ENCODE measurements around the gene GOLGA5.

Gene GOLGA5

DNA sequence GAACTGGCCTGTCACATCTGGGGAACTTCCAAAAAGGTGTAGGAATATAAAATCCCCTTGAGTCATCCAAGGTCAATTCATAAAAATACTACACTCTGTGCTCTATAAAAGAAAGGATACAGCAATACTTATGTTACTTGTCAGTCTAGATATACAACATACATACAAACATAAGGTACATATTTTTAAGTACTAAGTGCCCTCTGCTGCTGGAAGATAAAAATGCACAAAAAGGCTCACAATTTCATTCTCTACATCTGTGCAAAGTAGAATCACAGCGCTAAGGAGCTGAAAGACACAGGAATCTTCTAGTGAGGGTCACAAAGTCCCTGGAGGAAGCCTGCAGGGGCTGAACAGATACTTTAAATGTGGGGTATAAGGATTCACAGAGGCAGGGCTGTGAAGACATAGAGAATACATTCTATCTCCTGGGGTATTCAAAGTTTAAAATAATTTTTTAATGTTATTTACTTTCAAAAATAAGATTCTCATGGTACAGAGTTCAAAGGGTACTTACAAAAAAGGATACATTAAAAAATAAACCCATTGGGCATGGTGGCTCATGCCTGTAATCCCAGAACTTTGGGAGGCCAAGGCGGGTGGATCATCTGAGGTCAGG is 10.2 kb upstream of the GOLGA5 start:
- Histone ChIP-seq H3K9ac (ENCODE audit: low read length) (no peak overlapping the region), H3K4me1 (ENCODE audit: control insufficient read depth, insufficient read depth, low read length) (peaks cover 24% of the 10 kb centered on the region), H3K27me3 (ENCODE audit: control insufficient read depth, insufficient read depth, low read length) (no peaks in the 10 kb centered on the region), H3K36me3 (ENCODE audit: control insufficient read depth, insufficient read depth, low read length) (no peaks in the 10 kb centered on the region), H3K4me3 (ENCODE audit: low read length) (no peak overlapping the region), H3K9me3 (ENCODE audit: control insufficient read depth, low read length) (no peaks in the 10 kb centered on the region)

DNA sequence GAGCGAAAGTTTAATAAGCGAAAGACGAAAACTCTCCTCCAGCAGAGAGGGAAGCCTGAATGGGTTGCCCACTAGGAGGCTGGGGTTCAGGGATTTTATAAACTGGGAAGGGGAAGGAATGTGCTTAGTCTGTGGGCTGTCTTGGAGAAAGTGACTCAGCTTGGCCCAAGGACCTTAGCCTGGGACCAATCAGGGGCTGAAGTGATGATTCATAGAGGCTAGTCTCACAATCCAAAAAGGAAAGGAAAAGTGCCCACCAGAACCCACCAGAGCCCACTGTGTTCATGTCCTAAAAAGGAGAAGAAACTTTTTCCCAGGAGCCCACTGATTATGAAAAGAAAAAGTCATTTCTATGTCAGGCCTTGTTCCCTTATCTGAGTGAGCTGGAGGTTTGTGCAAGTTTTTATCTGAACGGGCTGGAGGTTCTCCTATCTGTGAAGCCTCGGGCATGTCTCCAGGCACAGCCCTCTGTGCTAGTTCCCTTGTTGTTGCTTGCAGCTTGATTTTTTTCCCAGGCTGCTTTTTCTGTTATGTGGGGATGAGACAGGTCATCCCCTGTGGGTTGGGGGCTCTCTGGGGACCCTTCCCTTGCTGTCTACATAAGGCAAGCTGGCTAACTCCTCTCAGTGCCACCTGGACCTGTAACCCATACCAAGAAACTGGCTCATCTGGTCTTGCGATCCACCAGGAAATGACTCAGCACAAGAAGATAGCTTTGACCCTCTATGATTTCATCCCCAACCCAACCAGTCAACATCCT is 8.3 kb upstream of the GOLGA5 start:
- Histone ChIP-seq H3K4me3 (ENCODE audit: low read length) (no peak overlapping the region), H3K27me3 (ENCODE audit: control insufficient read depth, insufficient read depth, low read length) (no peaks in the 10 kb centered on the region), H3K4me1 (ENCODE audit: control insufficient read depth, insufficient read depth, low read length) (peaks cover 24% of the 10 kb centered on the region), H3K9me3 (ENCODE audit: control insufficient read depth, low read length) (no peaks in the 10 kb centered on the region), H3K9ac (ENCODE audit: low read length) (peak overlapping the region; percentile 30), H3K36me3 (ENCODE audit: control insufficient read depth, insufficient read depth, low read length) (no peaks in the 10 kb centered on the region)

GRCh38 chr14:92786427-92786756 is 7.7 kb upstream of the GOLGA5 start:
- Histone ChIP-seq H3K36me3 (ENCODE audit: control insufficient read depth, insufficient read depth, low read length) (no peaks in the 10 kb centered on the region), H3K9me3 (ENCODE audit: control insufficient read depth, low read length) (no peaks in the 10 kb centered on the region), H3K4me3 (ENCODE audit: low read length) (no peak overlapping the region), H3K4me1 (ENCODE audit: control insufficient read depth, insufficient read depth, low read length) (peaks cover 24% of the 10 kb centered on the region), H3K9ac (ENCODE audit: low read length) (no peak overlapping the region), H3K27me3 (ENCODE audit: control insufficient read depth, insufficient read depth, low read length) (no peaks in the 10 kb centered on the region)

- H3K4me3 ChIP-seq (ENCODE audit: low read length), result no peak overlapping the region
- no peaks in the 10 kb centered on the region for H3K9me3 ChIP-seq (ENCODE audit: control insufficient read depth, low read length)
- peaks cover 24% of the 10 kb centered on the region for H3K4me1 ChIP-seq (ENCODE audit: control insufficient read depth, insufficient read depth, low read length)
- no peaks in the 10 kb centered on the region for H3K27me3 ChIP-seq (ENCODE audit: control insufficient read depth, insufficient read depth, low read length)
- H3K9ac ChIP-seq (ENCODE audit: low read length), result no peak overlapping the region
- H3K36me3 ChIP-seq (ENCODE audit: control insufficient read depth, insufficient read depth, low read length), result no peaks in the 10 kb centered on the region
Observed at GRCh38 chr14:92787554-92787953, 6.6 kb upstream of the GOLGA5 start.

DNA sequence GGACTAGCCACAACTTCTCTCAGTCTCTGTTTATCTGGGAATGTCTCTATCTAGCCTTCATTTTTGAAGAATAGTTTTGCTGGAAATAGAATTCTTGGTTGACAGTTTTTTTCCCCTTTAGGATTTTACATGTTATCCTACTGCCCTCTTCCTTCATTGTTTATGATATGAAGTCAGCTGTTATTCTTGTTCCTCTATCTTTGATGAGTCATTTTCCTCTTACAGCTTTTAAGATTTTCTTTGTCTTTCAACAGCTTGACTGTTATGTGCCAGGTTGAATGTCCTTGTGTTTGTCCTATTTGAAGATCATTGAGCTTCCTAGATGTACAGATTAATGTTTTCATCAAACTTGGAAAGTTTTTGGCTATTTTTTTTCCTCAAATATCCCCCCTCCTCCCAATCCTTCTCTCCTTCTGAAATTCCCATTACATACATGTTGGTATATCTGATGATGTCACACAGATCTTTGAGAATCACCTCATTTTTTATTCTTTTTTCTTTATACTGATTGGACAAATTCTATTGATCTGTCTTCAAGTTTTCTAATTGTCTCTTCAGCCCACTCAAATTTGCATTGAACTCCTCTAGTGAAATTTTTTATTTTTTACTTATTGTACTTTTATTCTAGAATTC is 4.5 kb upstream of the GOLGA5 start:
- peaks cover 12% of the 10 kb centered on the region for H3K4me1 ChIP-seq (ENCODE audit: control insufficient read depth, insufficient read depth, low read length)
- H3K27me3 ChIP-seq (ENCODE audit: control insufficient read depth, insufficient read depth, low read length), result no peaks in the 10 kb centered on the region
- no peaks in the 10 kb centered on the region for H3K36me3 ChIP-seq (ENCODE audit: control insufficient read depth, insufficient read depth, low read length)
- no peak overlapping the region for H3K4me3 ChIP-seq (ENCODE audit: low read length)
- H3K9ac ChIP-seq (ENCODE audit: low read length), result no peak overlapping the region
- H3K9me3 ChIP-seq (ENCODE audit: control insufficient read depth, low read length), result no peaks in the 10 kb centered on the region

DNA sequence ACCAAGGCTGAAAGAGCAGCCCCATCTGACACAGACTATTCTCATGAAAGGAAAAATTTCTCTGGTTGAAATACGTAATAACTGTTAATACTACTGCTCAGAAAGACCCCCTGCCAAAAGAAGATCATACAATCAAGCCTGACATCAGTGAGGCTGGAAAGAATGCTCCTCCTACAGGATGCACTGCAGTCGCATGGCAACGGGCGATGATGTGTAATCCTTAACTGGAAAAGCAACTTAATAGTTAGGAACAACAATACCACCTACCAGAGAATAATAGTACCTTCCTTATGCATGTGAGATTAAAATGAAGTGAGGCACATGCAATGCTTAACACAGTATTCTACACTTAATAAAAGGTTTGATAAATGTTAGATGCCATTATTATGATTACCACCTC is 1.2 kb upstream of the GOLGA5 start:
- Histone ChIP-seq H3K4me3 (ENCODE audit: low read length) (no peak overlapping the region), H3K9ac (ENCODE audit: low read length) (no peak overlapping the region), H3K9me3 (ENCODE audit: control insufficient read depth, low read length) (no peaks in the 10 kb centered on the region)

GRCh38 chr14:92794547-92794941 is 439 bp downstream of the GOLGA5 start:
- Histone ChIP-seq H3K9ac (ENCODE audit: low read length) (peak overlapping the region; percentile 96), H3K36me3 (ENCODE audit: control insufficient read depth, insufficient read depth, low read length) (no peaks in the 10 kb centered on the region), H3K4me1 (ENCODE audit: control insufficient read depth, insufficient read depth, low read length) (peaks cover 8% of the 10 kb centered on the region), H3K9me3 (ENCODE audit: control insufficient read depth, low read length) (no peaks in the 10 kb centered on the region), H3K27me3 (ENCODE audit: control insufficient read depth, insufficient read depth, low read length) (no peaks in the 10 kb centered on the region), H3K4me3 (ENCODE audit: low read length) (peak overlapping the region; percentile 84)

More for the DNA sequence above, 1.2 kb upstream of the GOLGA5 start:
- Histone ChIP-seq H3K36me3 (ENCODE audit: control insufficient read depth, insufficient read depth, low read length) (no peaks in the 10 kb centered on the region), H3K4me1 (ENCODE audit: control insufficient read depth, insufficient read depth, low read length) (peaks cover 8% of the 10 kb centered on the region), H3K27me3 (ENCODE audit: control insufficient read depth, insufficient read depth, low read length) (no peaks in the 10 kb centered on the region)

GRCh38 chr14:92794961-92795360 is 856 bp downstream of the GOLGA5 start:
- H3K4me1 ChIP-seq (ENCODE audit: control insufficient read depth, insufficient read depth, low read length), result peaks cover 8% of the 10 kb centered on the region
- H3K36me3 ChIP-seq (ENCODE audit: control insufficient read depth, insufficient read depth, low read length), result no peaks in the 10 kb centered on the region
- H3K27me3 ChIP-seq (ENCODE audit: control insufficient read depth, insufficient read depth, low read length), result no peaks in the 10 kb centered on the region
- peak overlapping the region; percentile 96 for H3K9ac ChIP-seq (ENCODE audit: low read length)
- H3K4me3 ChIP-seq (ENCODE audit: low read length), result peak overlapping the region; percentile 84
- H3K9me3 ChIP-seq (ENCODE audit: control insufficient read depth, low read length), result no peaks in the 10 kb centered on the region

GRCh38 chr14:92797935-92798653 is 4.0 kb downstream of the GOLGA5 start:
- no peaks in the 10 kb centered on the region for H3K27me3 ChIP-seq (ENCODE audit: control insufficient read depth, insufficient read depth, low read length)
- H3K4me1 ChIP-seq (ENCODE audit: control insufficient read depth, insufficient read depth, low read length), result peaks cover 17% of the 10 kb centered on the region

GRCh38 chr14:92798811-92799210 is 4.7 kb downstream of the GOLGA5 start:
- no peaks in the 10 kb centered on the region for H3K9me3 ChIP-seq (ENCODE audit: control insufficient read depth, low read length)
- peaks cover 17% of the 10 kb centered on the region for H3K4me1 ChIP-seq (ENCODE audit: control insufficient read depth, insufficient read depth, low read length)
- H3K36me3 ChIP-seq (ENCODE audit: control insufficient read depth, insufficient read depth, low read length), result no peaks in the 10 kb centered on the region
- H3K27me3 ChIP-seq (ENCODE audit: control insufficient read depth, insufficient read depth, low read length), result no peaks in the 10 kb centered on the region
- no peak overlapping the region for H3K9ac ChIP-seq (ENCODE audit: low read length)
- no peak overlapping the region for H3K4me3 ChIP-seq (ENCODE audit: low read length)

More at GRCh38 chr14:92797935-92798653, 4.0 kb downstream of the GOLGA5 start:
- Histone ChIP-seq H3K36me3 (ENCODE audit: control insufficient read depth, insufficient read depth, low read length) (no peaks in the 10 kb centered on the region), H3K9ac (ENCODE audit: low read length) (no peak overlapping the region), H3K9me3 (ENCODE audit: control insufficient read depth, low read length) (no peaks in the 10 kb centered on the region), H3K4me3 (ENCODE audit: low read length) (no peak overlapping the region)

DNA sequence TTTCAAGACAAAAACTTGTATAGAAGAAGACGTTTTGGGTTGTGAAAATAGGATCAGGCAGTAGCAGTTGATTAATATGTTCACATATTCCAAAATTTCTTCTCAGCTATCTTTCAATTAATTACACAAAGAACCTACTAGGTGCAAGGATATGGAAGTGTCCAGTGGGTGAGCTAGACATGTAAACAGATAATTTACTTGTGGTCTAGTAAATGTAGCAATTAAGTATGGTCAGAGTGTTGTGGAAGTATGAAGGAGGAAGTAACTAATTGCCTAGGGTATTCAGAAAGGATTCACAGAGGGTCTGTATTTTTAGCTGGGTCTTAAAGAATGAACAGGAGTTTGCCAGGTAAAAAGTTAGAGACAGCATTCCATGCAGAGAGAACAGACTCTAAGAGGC is 5.9 kb downstream of the GOLGA5 start:
- Histone ChIP-seq H3K9ac (ENCODE audit: low read length) (no peak overlapping the region), H3K4me3 (ENCODE audit: low read length) (no peak overlapping the region), H3K9me3 (ENCODE audit: control insufficient read depth, low read length) (no peaks in the 10 kb centered on the region), H3K36me3 (ENCODE audit: control insufficient read depth, insufficient read depth, low read length) (no peaks in the 10 kb centered on the region), H3K27me3 (ENCODE audit: control insufficient read depth, insufficient read depth, low read length) (no peaks in the 10 kb centered on the region), H3K4me1 (ENCODE audit: control insufficient read depth, insufficient read depth, low read length) (peaks cover 17% of the 10 kb centered on the region)

DNA sequence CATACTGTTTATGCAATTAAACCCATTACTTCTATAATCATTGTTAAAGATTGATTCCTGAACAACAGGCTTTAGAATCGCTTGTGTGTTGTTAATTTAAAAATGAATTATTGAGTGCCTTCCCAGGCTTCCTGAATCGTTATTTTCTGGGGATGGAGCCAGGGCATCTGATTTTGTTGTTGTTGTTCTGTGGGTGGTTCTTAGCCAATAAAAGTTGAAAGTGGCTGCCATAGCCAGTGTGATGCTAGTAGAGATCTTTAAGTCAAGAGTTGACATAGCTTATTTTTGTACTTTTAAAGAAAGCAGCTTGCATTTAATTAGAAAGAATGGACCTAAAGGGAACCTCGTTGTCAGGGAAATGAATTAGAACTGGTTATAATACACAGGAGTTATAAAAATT is 6.4 kb downstream of the GOLGA5 start:
- H3K9me3 ChIP-seq (ENCODE audit: control insufficient read depth, low read length), result no peaks in the 10 kb centered on the region
- no peak overlapping the region for H3K9ac ChIP-seq (ENCODE audit: low read length)
- no peaks in the 10 kb centered on the region for H3K36me3 ChIP-seq (ENCODE audit: control insufficient read depth, insufficient read depth, low read length)
- no peaks in the 10 kb centered on the region for H3K27me3 ChIP-seq (ENCODE audit: control insufficient read depth, insufficient read depth, low read length)
- no peak overlapping the region for H3K4me3 ChIP-seq (ENCODE audit: low read length)
- H3K4me1 ChIP-seq (ENCODE audit: control insufficient read depth, insufficient read depth, low read length), result peaks cover 12% of the 10 kb centered on the region
